Measurements from ENCODE around the gene HOOK1.

DNA sequence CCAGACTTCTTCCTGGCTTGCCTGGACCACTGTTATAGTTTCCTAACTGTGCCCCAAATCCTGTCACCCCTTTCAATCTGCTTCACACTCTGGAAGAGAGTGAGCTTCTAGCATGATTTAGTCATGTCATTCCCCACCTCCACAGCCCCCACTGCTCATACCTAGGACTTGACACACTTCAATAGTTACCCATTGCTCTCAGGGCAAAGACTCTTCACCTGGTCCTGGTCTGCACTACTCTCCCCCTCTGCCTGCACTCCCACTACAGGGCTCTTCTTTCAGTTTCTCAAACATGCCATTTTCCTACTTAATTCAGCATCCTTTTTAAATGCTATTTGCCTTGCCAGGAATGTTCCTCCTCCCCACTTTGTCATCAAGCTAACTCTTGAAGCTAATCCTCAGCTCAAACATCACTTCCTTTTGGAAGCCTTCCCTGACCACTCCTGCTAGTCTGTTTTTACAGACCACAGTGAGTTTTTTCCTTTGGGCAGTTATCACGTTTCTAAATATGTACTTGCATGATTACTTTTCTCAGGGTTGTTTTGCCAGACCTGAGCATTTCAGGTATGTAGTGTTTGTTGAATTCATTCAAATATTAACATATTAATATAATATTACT lies 87.1 kb downstream of the HOOK1 start:
- TF ChIP-seq RFX5 (IDR thresholded peaks at IDR 0.05; ENCODE audit: low read length) = no peak
- TF ChIP-seq, protein P1, sequence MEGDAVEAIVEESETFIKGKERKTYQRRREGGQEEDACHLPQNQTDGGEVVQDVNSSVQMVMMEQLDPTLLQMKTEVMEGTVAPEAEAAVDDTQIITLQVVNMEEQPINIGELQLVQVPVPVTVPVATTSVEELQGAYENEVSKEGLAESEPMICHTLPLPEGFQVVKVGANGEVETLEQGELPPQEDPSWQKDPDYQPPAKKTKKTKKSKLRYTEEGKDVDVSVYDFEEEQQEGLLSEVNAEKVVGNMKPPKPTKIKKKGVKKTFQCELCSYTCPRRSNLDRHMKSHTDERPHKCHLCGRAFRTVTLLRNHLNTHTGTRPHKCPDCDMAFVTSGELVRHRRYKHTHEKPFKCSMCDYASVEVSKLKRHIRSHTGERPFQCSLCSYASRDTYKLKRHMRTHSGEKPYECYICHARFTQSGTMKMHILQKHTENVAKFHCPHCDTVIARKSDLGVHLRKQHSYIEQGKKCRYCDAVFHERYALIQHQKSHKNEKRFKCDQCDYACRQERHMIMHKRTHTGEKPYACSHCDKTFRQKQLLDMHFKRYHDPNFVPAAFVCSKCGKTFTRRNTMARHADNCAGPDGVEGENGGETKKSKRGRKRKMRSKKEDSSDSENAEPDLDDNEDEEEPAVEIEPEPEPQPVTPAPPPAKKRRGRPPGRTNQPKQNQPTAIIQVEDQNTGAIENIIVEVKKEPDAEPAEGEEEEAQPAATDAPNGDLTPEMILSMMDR (IDR thresholded peaks at IDR 0.05) = no peak
- no peak for TF ChIP-seq CHD2 (IDR thresholded peaks at IDR 0.05; ENCODE audit: low read length, partially characterized antibody)
- no peak for TF ChIP-seq MAX (IDR thresholded peaks at IDR 0.05; ENCODE audit: low read depth)
- no peak for TF ChIP-seq POLR2AphosphoS5 (IDR thresholded peaks at IDR 0.05; ENCODE audit: low read depth, low read length)
- no peak for TF ChIP-seq SMC3 (IDR thresholded peaks at IDR 0.05; ENCODE audit: low read depth, low read length)
- no peak for TF ChIP-seq EP300 (IDR thresholded peaks at IDR 0.05; ENCODE audit: borderline replicate concordance in 1 of 2, low read depth in 1 of 2, low read length in 1 of 2)
- no peak for TF ChIP-seq EZH2phosphoT487 (IDR thresholded peaks at IDR 0.05; ENCODE audit: borderline replicate concordance, low read depth)
- no peak for TF ChIP-seq MXI1 (IDR thresholded peaks at IDR 0.05; ENCODE audit: low read depth, low read length)
- no peak for TF ChIP-seq IRF3 (IDR thresholded peaks at IDR 0.05; ENCODE audit: low read depth, low read length)
- no peak for TF ChIP-seq YY1 (IDR thresholded peaks at IDR 0.05; ENCODE audit: low read depth)

Data from SK-N-SH (cell line).